Measurements from ENCODE around the gene NOD2. TPM values are rescaled to one million over a fixed set of nuclear protein-coding genes. Genes with fewer than 3 reads are reported as not detected.

Gene NOD2
- total RNA-seq, 1 donor from 2014 or later = 0.52 TPM

- Histone ChIP-seq H3K27me3 (ENCODE audit: low read depth) (peaks cover 21% of the 10 kb centered on the region), H3K4me1 (no peaks in the 10 kb centered on the region), H3K27ac (replicated peaks) (no peak overlapping the region), H3K9me3 (replicated peaks) (no peaks in the 10 kb centered on the region), H3K4me3 (no peak overlapping the region), H3K36me3 (no peaks in the 10 kb centered on the region)
- intact Hi-C loops (cut with micrococcal nuclease) = no loop called here
- no peak for TF ChIP-seq CTCF (IDR thresholded peaks at IDR 0.05; ENCODE audit: borderline replicate concordance)
- DNase-seq = no peak
Observed at GRCh38 chr16:50721549-50722404, 28.4 kb downstream of the NOD2 start.

- no peaks in the 10 kb centered on the region for H3K9me3 ChIP-seq (replicated peaks)
- H3K27ac ChIP-seq (replicated peaks) = no peak overlapping the region
- H3K4me3 ChIP-seq = no peak overlapping the region
- intact Hi-C loops (cut with micrococcal nuclease) = no loop called here
- no peaks in the 10 kb centered on the region for H3K4me1 ChIP-seq
- H3K27me3 ChIP-seq (ENCODE audit: low read depth) = peaks cover 21% of the 10 kb centered on the region
- no peak for TF ChIP-seq CTCF (IDR thresholded peaks at IDR 0.05; ENCODE audit: borderline replicate concordance)
- DNase-seq = no peak
- H3K36me3 ChIP-seq = no peaks in the 10 kb centered on the region
Observed at GRCh38 chr16:50722405-50722737, 29.0 kb downstream of the NOD2 start.

GRCh38 chr16:50722960-50723359 lies 29.6 kb downstream of the NOD2 start:
- no peaks in the 10 kb centered on the region for H3K36me3 ChIP-seq

GRCh38 chr16:50724306-50724705 lies 30.9 kb downstream of the NOD2 start:
- no peak overlapping the region for H3K4me3 ChIP-seq
- TF ChIP-seq CTCF (IDR thresholded peaks at IDR 0.05; ENCODE audit: borderline replicate concordance) = no peak
- H3K9me3 ChIP-seq (replicated peaks) = no peaks in the 10 kb centered on the region
- intact Hi-C loops (cut with micrococcal nuclease) = no loop called here
- no peak overlapping the region for H3K27ac ChIP-seq (replicated peaks)
- H3K4me1 ChIP-seq = no peaks in the 10 kb centered on the region
- no peak for DNase-seq
- H3K36me3 ChIP-seq = no peaks in the 10 kb centered on the region
- peaks cover 13% of the 10 kb centered on the region for H3K27me3 ChIP-seq (ENCODE audit: low read depth)

More at GRCh38 chr16:50722960-50723359, 29.6 kb downstream of the NOD2 start:
- H3K9me3 ChIP-seq (replicated peaks) = no peaks in the 10 kb centered on the region
- H3K4me3 ChIP-seq = no peak overlapping the region
- no peak for DNase-seq
- peaks cover 21% of the 10 kb centered on the region for H3K27me3 ChIP-seq (ENCODE audit: low read depth)
- no peak for TF ChIP-seq CTCF (IDR thresholded peaks at IDR 0.05; ENCODE audit: borderline replicate concordance)
- no peak overlapping the region for H3K27ac ChIP-seq (replicated peaks)
- intact Hi-C loops (cut with micrococcal nuclease) = no loop called here
- no peaks in the 10 kb centered on the region for H3K4me1 ChIP-seq

- Histone ChIP-seq H3K4me3 (no peak overlapping the region), H3K9me3 (replicated peaks) (no peaks in the 10 kb centered on the region), H3K27ac (replicated peaks) (no peak overlapping the region), H3K27me3 (ENCODE audit: low read depth) (no peaks in the 10 kb centered on the region), H3K36me3 (no peaks in the 10 kb centered on the region), H3K4me1 (no peaks in the 10 kb centered on the region)
- no peak for DNase-seq
- intact Hi-C loops (cut with micrococcal nuclease) = no loop called here
- TF ChIP-seq CTCF (IDR thresholded peaks at IDR 0.05; ENCODE audit: borderline replicate concordance) = no peak
Observed at GRCh38 chr16:50731130-50731988, 38.0 kb downstream of the NOD2 start.
